HG02981 (cell line): ENCODE measurements around the gene TEP1.
"Not testable (repeated sequence)": the region's sequence is repeated elsewhere in the genome, so short reads cannot be mapped to it uniquely, and the experiment has no call there.

Experiments
- ATAC-seq: cut with Tn5 transposase; IDR thresholded peaks from one replicate; pipeline ENCODE4 v1.9.1; 2021; ENCODE audit warnings: mild to moderate bottlenecking, moderate library complexity; ENCODE audit not compliant: unreplicated experiment

The TEP1 gene

DNA sequence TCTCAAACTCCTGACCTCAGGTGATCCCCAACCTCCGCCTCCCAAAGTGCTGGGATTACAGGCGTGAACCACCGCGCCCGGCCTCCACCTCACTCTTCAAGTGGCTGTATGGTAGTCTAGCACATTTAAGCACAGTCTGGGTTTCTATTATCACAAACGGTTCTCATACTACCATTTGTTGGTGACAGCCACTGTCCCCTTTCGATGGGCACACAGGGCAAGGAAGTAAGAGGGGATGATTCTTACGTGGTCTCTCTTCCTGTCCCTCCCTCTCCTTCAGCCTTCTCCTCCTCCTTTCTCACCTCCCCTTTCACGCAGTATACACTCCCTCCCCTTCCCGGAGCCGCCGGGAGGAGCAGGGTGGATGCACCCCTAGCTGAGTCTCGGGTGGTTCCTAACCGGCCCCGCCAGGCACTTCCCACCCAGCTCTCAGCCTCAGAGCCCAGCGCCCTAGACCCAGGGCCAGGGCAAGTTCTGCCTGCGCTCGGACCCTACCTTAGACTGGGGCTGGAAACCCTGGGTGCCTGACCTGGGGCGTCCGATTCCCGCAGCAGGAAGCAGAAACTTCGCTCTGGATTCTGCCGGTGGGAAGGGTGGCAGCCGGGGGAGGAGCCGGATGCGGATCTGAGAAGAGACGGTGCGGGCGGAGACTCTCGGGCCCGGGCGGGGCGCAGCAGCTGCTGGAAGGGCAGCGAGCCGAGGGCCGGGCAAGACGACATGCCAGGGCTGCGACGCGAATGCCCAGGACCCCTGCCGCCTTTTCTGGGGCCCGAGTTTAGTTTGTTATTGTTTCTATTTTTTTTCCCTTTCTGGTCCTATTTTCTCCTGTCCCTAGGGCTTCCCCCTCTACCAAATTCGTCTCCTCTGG is at the start of gene TEP1:
Gene TEP1, minus strand, starts transcription at position 626 of the 868 bp plus-strand sequence. CDS start 5,062 bp downstream, outside the sequence.
- peak; percentile 53 for ATAC-seq

DNA sequence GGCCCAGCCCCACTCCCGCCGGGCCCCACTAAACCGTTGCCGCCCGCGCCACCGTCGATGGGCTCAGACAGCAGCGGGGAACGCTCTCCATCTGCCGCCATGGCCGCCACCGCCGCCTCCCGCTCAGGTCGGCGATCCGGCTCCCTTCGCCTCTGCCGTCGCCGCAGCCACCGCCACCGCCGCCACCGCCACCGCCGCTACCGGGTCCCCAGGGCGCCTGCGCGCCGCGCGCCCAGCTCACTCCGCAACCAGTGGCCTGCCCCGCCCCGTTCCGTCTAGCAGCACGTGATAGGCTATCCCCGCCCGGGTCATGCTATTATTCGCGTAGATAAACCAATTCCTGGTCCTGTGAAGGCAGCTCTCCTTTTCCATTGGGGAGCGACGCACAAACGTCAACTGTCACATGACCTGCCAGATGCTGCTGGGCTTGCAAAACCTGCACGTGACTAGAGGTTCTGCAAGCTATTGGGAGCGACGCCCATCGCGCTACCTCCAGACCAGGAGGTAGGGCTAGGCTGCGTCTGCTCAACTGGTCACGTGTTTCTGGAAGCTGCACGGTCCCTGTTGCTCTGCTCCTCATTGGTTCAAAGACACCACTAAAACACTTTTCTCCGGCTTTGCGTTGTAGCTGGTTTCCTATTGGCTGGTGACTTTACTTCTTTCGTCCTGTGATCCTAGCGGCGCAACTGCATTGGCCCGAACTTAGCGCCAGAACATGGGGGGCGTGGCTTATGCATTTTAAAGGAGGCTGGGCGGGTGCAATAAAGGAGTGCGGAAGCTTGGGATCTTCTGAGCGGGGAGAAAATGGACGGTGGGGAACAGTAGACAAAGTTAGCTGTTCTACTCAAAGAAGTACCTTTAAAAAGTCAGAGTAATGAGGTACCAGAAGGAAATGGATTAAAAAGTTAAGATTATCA is 48.2 kb upstream of the TEP1 start, which contains the start of gene PIP4P1:
Gene PIP4P1, minus strand, starts transcription at position 210 of the 917 bp plus-strand sequence. Its CDS starts 109 bp downstream, at position 101.
- peak; percentile 91 for ATAC-seq

DNA sequence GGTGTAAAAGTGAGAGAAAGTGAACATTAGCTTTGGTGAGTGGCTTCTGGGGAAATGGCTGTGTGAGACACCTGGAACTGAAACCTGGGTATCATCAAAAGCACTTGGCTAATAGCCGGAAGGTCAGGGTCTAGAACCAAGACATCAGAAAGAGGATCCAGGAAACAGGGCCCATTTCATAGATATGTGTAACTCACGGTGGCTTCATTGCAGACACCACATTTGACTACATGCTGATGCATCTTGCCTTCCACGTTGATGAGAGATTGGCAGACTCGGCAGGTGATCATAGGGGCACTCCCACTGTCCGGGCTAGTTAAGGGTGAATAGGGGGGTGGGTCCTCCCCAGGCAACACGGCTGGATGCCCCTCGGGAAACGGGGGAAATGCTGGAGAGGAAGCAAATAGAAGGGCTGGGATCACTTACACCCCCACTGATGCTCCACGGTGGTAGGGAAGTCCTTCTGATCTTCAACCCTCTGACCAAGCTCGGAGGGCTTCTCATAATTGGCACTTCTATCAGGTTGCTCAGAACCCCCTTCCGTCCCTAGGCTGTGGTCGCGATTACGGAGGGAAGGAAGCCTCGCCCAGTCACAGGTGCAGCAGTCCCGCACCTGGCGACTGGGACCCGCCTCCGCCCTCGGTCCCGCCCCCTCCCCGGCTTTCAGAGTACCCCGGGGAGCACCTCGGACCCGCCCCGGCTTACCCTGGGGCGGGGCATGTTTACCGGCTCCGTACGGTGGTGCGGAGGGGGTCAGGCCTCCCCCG is 47.3 kb upstream of the TEP1 start:
- peak; percentile 15 for ATAC-seq

DNA sequence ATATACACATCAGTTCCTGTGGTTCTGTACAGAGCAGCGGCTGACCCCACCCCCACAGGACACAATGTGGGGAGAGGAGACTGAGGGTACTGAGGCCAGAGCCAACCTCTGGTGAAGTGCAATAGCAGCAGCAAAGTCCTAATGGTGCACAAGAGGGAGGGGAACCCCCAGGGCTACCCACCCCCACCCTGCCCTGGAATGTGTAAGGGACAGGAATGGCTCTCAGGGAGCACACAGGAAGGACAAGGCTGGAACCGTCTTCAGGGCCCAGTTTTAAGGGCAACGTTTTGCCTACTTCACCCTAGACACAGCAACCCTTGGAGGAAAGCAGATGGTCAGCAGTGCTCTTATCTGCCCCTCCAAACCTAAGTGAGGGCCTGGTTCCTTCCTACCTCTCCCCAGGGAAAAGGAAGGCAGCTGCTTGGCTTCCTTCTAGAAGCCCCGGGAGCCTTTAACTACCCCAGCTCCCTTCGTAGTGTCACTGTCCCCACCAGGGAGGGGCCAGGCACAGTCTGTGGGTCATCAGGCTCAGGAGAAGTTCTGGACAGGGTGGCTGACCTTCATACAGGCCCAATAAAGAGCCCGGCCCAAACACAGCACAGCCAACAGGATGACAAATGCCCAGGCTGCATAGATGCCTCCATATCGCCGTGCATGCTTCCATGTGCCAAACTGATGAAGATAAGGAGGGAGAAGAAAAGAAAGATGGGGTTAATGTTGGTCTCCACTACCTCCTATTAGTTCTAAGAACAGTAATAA is 44.9 kb upstream of the TEP1 start:
- ATAC-seq, result no peak

DNA sequence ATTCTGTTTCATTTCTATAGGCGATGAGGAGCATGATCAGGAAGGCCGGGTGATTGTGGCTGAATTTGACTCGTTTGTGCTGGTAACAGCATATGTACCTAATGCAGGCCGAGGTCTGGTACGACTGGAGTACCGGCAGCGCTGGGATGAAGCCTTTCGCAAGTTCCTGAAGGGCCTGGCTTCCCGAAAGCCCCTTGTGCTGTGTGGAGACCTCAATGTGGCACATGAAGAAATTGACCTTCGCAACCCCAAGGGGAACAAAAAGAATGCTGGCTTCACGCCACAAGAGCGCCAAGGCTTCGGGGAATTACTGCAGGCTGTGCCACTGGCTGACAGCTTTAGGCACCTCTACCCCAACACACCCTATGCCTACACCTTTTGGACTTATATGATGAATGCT is 43.7 kb upstream of the TEP1 start:
- no peak for ATAC-seq

DNA sequence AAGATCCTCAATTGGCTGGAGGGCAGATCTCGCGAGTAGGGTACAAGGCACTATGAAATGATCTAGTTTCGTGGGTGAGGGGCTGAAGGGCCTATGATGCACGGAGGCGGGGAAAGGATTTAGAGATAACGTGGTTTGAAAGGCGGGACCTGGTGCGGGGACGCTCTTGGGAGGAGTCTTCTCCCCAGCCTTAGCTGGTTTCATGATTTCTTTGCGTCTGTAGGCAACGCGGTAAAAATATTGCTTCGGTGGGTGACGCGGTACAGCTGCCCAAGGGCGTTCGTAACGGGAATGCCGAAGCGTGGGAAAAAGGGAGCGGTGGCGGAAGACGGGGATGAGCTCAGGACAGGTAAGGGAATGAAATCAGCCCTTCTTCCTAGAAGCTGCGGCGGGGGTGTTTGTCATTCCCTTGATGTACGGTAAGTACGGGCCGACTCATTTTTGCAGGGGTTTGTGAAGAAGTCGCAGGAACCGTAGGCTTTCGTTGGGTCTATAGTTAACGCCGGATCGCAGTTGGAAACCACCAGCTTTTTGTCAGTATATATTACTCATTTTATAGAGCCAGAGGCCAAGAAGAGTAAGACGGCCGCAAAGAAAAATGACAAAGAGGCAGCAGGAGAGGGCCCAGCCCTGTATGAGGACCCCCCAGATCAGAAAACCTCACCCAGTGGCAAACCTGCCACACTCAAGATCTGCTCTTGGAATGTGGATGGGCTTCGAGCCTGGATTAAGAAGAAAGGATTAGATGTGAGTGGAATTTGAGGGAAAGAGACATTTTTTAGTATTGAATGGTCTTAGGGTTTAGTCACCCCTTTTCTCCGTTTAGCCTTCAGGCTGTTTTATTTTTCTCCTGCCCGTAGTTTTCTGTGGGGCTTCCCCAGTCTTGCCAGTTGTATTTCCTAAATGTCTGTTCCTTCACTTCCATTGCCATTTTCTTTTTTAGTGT is 42.3 kb upstream of the TEP1 start:
- ATAC-seq, result peak; percentile 45

DNA sequence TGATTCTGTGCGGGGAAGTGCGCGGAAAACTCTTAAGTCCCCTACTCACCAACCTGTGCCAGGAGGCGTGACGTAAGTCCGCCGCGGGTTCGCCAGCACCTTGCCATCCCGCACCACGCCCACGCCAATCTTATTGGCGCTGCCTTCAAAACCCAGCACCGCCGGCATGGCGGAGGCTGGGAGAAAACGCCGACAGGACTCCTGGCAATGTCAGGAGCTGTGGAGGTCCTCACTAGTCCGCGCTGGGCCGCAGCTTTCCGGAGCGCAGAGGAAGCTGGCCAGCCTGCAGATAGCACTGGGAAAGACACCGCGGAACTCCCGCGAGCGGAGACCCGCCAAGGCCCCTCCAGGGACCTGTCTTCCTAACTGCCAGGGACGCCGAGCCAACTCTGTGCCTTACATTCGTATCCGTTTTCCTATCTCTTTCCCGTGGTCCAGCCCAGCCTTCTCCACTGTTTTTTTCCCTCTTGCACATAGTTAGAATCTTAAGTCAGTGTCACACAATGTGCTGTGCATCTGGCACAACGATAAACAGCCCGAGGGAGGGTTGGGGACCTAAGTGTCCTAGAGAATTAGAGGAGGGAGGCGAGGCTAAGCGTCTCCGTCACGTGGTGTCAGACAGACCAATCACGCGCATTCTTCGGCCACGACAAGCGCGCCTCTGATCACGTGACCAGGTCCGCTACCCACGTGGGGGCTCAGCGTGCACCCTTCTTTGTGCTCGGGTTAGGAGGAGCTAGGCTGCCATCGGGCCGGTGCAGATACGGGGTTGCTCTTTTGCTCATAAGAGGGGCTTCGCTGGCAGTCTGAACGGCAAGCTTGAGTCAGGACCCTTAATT is 41.4 kb upstream of the TEP1 start, which contains the start of the genes APEX1 and OSGEP:
Gene APEX1, plus strand, starts transcription at position 711 of the 839 bp plus-strand sequence. CDS start 420 bp downstream, outside the sequence.
Gene OSGEP, minus strand, starts transcription at position 297 of the 839 bp plus-strand sequence. Its CDS starts 129 bp downstream, at position 168.
- ATAC-seq, result peak; percentile 85

DNA sequence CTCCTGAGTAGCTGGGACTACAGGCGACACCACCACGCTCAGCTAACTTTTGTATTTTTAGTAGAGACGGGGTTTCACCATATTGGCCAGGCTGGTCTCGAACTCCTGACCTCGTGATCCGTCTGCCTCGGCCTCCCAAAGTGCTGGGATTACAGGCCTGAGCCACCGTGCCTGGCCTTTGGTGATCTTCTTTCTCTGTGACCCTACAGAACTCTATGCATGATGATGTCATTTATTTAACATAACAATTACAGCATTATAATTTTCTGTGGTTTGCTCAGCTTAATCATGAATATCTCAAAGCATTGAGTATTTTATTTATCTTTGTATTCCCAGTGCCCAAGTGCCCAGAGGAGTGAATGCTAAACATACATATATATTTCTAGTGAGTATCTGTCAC is 39.5 kb upstream of the TEP1 start:
- ATAC-seq, result not testable (repeated sequence)

DNA sequence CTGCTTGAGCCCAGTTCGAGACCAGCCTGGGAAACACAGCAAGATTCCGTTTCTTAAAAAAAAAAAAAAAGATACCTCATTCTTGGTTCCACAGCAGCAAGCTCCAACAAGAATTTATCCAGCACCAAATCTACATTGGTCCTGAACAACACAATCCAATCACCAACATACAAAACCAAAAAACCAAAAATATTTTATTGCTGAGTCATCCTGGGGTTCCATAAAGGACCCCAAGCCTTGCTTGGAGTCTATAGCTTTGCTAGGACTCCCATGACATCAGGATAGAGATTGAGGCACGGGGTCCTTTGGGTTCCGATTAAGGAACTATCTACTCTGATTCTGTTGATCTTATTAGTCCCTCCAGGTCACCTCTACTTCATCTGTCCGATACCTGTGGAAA is 33.6 kb upstream of the TEP1 start:
- no peak for ATAC-seq

DNA sequence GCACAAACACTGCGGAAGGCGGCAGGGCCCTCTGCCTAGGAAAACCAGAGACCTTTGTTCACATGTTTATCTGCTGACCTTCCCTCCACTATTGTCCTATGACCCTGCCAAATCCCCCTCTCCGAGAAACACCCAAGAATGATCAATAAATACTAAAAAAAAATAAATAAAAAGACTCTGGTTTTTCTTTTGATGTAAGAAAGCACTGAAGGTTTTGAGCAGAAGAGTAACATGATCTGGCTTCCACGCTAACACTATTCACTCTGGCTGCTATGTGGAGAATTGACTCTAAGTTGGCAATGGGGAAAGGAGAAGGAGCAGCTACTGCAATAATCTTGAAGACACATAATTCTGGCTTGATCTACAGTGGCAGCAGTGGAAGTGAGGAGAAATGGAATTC is 30.3 kb upstream of the TEP1 start:
- not testable (repeated sequence) for ATAC-seq

DNA sequence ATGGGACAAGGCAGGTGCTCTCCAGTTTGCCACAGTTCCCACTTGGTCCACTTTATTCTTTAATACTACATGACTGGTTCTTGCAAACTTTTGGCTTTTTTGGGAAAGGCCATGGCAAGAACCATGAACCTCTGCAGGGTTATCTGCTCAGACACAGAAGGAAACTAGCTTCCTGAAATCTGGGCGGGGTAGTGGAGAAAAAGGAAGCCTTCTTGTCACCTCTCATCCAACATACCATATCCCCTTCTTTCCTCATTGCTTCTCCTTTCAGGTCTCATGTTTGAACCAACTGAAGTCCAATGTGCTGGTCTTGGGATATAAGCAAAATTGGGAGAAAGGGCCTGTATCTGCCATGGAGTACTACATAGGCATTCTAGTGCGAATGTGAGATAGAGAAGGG is 28.2 kb upstream of the TEP1 start:
- no peak for ATAC-seq

DNA sequence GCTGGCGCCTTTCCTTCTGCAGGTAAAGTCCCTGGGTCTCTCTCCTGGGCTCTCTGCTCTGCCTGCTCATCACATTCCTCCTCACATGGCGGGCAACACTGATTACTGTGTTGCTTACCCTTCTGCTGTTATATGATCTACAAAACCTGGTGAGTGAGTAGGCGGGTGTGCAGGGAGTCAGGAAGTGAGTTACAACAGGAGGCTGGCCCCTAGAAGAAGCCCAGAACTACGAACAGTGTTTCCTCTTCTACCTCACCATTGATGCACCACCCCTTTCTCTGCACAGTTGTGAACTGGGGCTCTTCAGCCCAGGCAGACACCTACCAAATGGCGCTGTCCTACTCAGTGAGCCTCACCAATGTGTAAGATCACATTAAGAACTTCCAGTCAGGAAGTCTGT is 27.6 kb upstream of the TEP1 start:
- ATAC-seq, result no peak

DNA sequence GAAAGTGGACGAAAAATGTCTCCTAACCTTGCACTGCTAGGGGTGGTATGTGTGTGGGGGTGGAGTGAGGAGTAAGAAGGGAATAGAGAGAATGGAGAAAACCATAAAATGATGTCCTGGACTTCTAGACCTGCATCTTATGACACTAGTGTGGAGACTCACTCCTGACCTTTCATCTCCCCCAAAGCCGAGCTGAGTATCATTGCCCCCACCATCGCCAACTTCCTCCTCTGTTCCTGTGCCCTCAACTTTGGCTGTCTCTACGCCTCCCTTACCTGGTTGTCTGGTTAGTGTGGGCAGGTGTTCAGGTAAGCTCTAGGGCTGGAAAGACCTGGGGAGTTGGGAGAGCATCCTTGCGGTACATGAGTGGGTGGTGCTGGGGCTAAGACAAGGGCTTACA is 27.2 kb upstream of the TEP1 start:
- ATAC-seq, result no peak

DNA sequence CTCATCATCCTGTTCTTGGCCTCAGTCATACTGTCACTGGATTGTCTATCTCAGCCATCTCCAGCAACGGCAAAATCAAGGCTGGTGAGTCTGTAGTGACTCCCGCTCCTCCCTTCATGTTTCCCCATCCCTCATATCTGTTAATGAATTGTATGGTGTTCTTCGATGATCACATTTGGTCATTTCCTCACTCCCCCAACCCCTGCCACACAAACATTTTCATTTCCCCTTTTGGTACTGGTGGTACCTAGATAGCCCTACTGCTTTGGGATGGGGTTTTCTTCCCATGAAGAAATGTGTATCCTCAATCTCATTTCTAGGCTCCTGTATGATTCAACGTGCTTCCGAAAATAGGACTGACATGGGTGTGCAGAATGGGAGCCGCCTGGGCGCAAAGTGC is 25.4 kb upstream of the TEP1 start:
- ATAC-seq, result no peak

DNA sequence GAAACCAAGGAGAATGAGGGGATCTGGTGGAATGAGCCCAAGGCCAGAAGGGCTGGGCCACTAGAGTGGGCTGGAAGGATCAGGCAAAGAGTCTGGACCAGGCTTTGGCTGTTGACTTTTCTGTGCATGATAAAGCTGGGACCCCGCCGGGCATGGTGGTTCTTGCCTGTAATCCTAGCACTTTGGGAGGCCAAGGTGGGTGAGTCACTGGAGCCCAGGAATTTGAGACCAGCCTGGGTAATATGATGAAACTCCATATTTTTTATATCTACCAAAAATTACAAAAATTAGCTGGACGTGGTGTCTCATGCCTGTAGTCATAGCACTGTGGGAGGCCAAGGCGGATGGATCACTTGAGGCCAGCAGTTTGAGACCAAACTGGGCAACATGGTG is 23.1 kb upstream of the TEP1 start:
- ATAC-seq, result no peak

DNA sequence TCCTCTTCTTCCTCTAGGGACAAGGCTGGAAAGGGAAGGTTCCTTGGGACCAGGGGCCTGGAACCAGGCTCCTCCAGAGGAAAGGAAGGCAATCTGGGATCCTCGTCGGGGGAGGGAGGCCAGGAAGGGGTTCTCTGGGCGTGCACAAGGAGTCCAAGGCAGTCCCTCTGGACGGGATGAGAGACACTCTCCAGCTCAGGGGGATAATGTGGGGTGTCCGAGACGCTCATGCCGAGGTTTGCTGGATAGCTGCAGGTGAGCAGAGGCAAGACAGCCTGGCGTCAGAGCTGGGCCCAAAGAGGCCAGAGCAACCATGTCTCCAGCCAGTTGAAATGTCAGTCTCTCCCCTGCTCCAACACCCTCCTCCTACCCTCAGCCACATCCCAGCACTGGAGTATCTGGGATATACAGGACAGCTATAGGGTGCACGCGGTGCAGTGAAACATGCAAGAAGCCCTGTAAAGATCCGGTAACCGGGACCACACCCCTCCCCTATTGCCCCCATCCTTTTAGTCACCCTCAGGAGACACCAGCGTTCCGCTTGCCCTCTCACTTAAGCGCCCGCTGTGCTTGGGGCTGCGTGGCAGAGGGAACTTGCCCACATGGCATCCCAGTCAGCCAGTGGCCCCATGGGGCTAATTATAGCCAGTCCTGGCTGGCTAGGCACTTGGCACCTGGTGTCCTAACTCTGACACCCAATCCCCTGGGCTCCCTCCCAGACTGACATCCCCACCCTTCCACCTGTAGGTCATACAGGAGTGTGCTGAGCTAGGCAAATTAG is 22.5 kb upstream of the TEP1 start, which contains the start of gene KLHL33:
Gene KLHL33, minus strand, starts transcription at position 585 of the 781 bp plus-strand sequence. Its CDS starts 355 bp downstream, at position 230.
- no peak for ATAC-seq
